ENCODE measurements around the gene GSG1L2.

Gene GSG1L2

DNA sequence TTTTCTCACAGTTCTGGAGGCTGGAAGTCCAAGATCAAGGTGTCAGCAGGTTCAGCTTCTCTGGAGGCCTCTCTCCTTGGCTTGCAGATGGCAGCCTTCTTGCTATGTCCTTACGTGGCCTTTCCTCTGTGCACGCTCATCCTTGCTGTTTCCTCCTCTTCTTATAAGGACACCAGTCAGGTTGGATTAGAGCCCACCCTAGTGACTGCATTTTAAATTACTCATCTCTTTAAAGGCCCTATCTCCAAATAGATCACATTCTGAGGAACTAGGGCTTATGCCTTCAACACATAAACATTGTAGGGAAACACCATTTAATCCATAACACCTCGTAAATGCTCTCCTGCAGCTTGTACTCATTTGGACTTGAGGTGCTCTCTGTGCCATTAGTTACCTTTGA, 66.8 kb downstream of the GSG1L2 start:
- Histone ChIP-seq H3K9ac (ENCODE audit: low read length) (no peak overlapping the region), H3K9me3 (ENCODE audit: control insufficient read depth, low read length) (no peaks in the 10 kb centered on the region), H3K4me3 (ENCODE audit: low read length) (no peak overlapping the region), H3K27me3 (ENCODE audit: control insufficient read depth, insufficient read depth, low read length) (no peaks in the 10 kb centered on the region), H3K4me1 (ENCODE audit: control insufficient read depth, insufficient read depth, low read length) (no peaks in the 10 kb centered on the region), H3K36me3 (ENCODE audit: control insufficient read depth, insufficient read depth, low read length) (no peaks in the 10 kb centered on the region)
